EL (cell line): ENCODE results near the gene SGF29.
"Not testable (repeated sequence)": the region's sequence is repeated elsewhere in the genome, so short reads cannot be mapped to it uniquely, and the experiment has no call there.

Source experiments
- DNase-seq: peaks from one replicate; pipeline ENCODE4 v3.0.0-alpha.2; 2016

The SGF29 gene

GRCh38 chr16:28569021-28569420 is 15.3 kb downstream of the SGF29 start:
- peak; percentile 50 for DNase-seq

GRCh38 chr16:28569968-28570752 is 16.4 kb downstream of the SGF29 start:
- DNase-seq: no peak

- no peak for DNase-seq
These were observed 19.2 kb downstream of the SGF29 start for GRCh38 chr16:28572696-28573510.

GRCh38 chr16:28573738-28574718 is 20.3 kb downstream of the SGF29 start:
- DNase-seq: no peak

GRCh38 chr16:28574925-28575324 is 21.2 kb downstream of the SGF29 start:
- no peak for DNase-seq

- DNase-seq: no peak
These were observed 21.9 kb downstream of the SGF29 start for GRCh38 chr16:28575446-28576109.

- DNase-seq: no peak
These were observed 27.1 kb downstream of the SGF29 start for GRCh38 chr16:28580726-28581315.

GRCh38 chr16:28585674-28586073 is 32.0 kb downstream of the SGF29 start:
- no peak for DNase-seq

- peak; percentile 18 for DNase-seq
These were observed 32.7 kb downstream of the SGF29 start for GRCh38 chr16:28586466-28586865.

GRCh38 chr16:28587386-28587785 is 33.7 kb downstream of the SGF29 start:
- peak; percentile 88 for DNase-seq

GRCh38 chr16:28589069-28589468 is 35.3 kb downstream of the SGF29 start:
- DNase-seq: no peak

- DNase-seq: no peak
These were observed 36.2 kb downstream of the SGF29 start for GRCh38 chr16:28589930-28590329.

- DNase-seq: no peak
These were observed 36.9 kb downstream of the SGF29 start for GRCh38 chr16:28590384-28591340.

GRCh38 chr16:28591355-28591754 is 37.6 kb downstream of the SGF29 start:
- no peak for DNase-seq

- no peak for DNase-seq
These were observed 38.8 kb downstream of the SGF29 start for GRCh38 chr16:28592511-28592910.

- no peak for DNase-seq
These were observed 39.3 kb downstream of the SGF29 start for GRCh38 chr16:28592979-28593553.

- DNase-seq: not testable (repeated sequence)
These were observed 41.7 kb downstream of the SGF29 start for GRCh38 chr16:28595451-28595850.

GRCh38 chr16:28596115-28596630 is 42.5 kb downstream of the SGF29 start:
- no peak for DNase-seq

- no peak for DNase-seq
These were observed 43.3 kb downstream of the SGF29 start, which contains the start of gene SULT1A2 for GRCh38 chr16:28596840-28597691. Gene SULT1A2 (minus strand): TSS chr16:28597050. CDS start chr16:28595930, 1,120 bp downstream.
